Measurements from ENCODE around the gene CLPTM1L. TPM values are rescaled to one million over a fixed set of nuclear protein-coding genes. Genes with fewer than 3 reads are reported as not detected.
"Not testable (repeated sequence)": the region's sequence is repeated elsewhere in the genome, so short reads cannot be mapped to it uniquely, and the experiment has no call there.

Gene CLPTM1L
- polyA plus RNA-seq, 6 donors from 2014 or later: 24.5 to 65.2 (median 41.4) TPM

DNA sequence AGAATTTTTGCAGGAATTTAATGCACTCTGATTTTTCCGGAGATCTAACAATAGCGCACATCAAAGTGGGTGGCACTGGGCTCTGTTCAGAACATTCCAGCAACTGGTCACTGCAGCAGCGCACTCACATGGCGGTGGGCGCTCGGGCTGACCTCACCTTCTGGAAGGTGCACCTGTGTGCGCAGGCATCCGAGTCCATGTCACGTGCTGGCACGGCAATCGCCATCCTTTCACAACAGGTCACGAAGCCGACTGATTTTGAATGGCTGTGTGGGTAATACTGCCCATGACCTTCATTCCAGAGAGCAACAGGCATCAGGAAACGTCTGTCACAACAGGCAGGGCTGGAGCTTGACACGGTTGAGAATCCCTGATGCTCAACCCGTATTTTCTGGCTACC lies 18.7 kb upstream of the CLPTM1L start:
- H3K27ac Mint-ChIP-seq: no peak overlapping the region
- H3K9me3 Mint-ChIP-seq: no peaks in the 10 kb centered on the region

DNA sequence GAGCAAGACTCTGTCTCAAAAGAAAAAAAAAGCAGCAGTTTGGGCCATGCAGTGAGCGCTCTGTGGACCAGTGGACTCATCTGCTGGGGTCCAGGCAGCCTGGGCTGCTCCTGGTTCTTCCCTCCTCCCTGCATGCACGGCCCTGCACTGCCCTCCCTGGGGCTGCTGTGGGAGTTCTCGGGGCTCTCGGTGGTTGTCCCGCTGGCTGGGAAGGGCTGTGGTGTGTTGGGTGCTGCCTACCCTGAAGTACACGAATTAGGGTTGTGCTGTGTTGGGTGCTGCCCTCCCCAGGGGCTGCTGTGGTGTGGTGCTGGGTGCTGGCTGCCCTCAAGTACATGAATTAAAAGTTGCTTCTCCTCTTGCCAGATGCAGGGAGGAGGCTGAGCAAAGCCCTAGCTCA lies 18.3 kb upstream of the CLPTM1L start:
- H3K9me3 Mint-ChIP-seq: no peaks in the 10 kb centered on the region
- peaks cover 0 to 19% (median 18%) of the 10 kb centered on the region in 3 donors for H3K27me3 Mint-ChIP-seq
- no peak for ATAC-seq (ENCODE audit: low read depth in 2 of 2)
- H3K36me3 Mint-ChIP-seq: no peaks in the 10 kb centered on the region
- peak overlapping the region in 1 of 6 donors; percentile 60 for H3K27ac Mint-ChIP-seq
- no peak for DNase-seq
- H3K4me1 Mint-ChIP-seq: peaks cover 25 to 41% (median 32%) of the 10 kb centered on the region in 3 donors
- peak overlapping the region in 1 of 8 donors; percentile 5 for H3K4me3 Mint-ChIP-seq

More for the DNA sequence above, 18.7 kb upstream of the CLPTM1L start:
- peak overlapping the region in 1 of 8 donors; percentile 5 for H3K4me3 Mint-ChIP-seq
- H3K27me3 Mint-ChIP-seq: peaks cover 0 to 18% (median 16%) of the 10 kb centered on the region in 3 donors
- no peaks in the 10 kb centered on the region for H3K36me3 Mint-ChIP-seq
- H3K4me1 Mint-ChIP-seq: peaks cover 25 to 45% (median 32%) of the 10 kb centered on the region in 3 donors
- no peak for ATAC-seq (ENCODE audit: low read depth in 2 of 2)
- no peak for DNase-seq

DNA sequence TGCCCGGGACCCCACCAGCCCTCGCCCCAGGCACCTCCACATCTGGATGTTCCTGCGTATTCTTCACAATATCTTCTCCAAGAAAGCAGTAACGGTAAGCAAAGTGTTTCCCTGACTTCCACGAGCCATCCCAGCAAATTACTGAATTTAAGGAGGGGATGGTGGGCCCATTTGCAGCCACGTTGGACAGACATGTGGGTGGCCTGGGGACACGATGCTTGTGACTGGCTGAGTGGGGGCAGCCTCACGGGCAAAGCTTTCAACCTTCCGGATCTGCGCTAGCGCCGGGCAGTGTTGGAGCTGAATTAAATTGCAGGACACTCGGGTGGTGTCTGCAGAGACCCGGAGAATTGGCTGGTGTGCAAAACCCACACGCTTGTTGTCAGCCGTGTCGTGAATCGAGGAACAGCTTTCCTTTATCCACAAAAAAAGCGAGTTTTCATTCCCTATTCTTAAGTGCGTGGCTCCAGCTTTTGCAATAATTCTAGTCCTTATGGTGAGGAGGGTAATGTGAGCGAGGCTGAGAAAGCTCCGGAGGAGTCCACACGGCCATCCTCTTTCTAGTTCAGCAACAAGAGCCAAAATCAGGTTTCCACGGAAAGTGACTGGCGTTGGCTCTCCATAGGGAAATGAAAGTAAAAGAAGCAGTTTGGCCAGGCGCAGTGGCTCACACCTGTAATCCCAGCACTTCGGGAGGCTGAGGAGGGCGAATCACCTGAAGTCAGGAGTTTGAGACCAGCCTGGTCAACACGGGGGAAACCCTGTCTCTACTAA lies 17.5 kb upstream of the CLPTM1L start:
- ATAC-seq (ENCODE audit: low read depth in 2 of 2): no peak
- peaks cover 0 to 22% (median 18%) of the 10 kb centered on the region in 3 donors for H3K27me3 Mint-ChIP-seq
- H3K4me1 Mint-ChIP-seq: peaks cover 25 to 40% (median 31%) of the 10 kb centered on the region in 3 donors
- DNase-seq: no peak
- H3K36me3 Mint-ChIP-seq: no peaks in the 10 kb centered on the region
- H3K27ac Mint-ChIP-seq: no peak overlapping the region
- H3K4me3 Mint-ChIP-seq: no peak overlapping the region
- H3K9me3 Mint-ChIP-seq: no peaks in the 10 kb centered on the region

DNA sequence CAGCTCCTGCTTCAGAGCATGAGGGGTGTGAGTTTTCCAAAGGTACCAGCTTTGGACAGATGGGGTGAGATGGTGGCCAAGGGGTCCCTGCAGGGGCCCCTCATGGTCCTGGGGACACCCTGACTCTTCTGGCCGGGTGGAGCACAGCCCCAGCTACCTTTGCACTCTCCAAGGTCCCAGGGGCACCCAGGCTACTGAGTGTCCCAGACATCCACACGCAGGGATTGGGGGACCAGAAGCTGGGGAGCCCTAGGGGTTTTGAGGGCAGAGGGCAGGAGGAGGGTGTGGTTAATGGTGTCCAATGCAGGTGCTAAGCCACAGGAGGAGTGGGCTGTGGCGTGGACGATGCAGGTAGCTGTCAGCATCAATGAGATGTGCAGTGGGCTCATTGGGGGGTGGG lies 16.0 kb upstream of the CLPTM1L start:
- no peaks in the 10 kb centered on the region for H3K9me3 Mint-ChIP-seq
- peaks cover 0 to 26% (median 5%) of the 10 kb centered on the region in 3 donors for H3K27me3 Mint-ChIP-seq
- no peaks in the 10 kb centered on the region for H3K36me3 Mint-ChIP-seq
- ATAC-seq (ENCODE audit: low read depth in 2 of 2) (no peak), DNase-seq (no peak)
- H3K4me3 Mint-ChIP-seq: no peak overlapping the region
- H3K4me1 Mint-ChIP-seq: peaks cover 10 to 24% (median 16%) of the 10 kb centered on the region in 3 donors
- peak overlapping the region in 2 of 6 donors; percentile 6 to 76 for H3K27ac Mint-ChIP-seq

DNA sequence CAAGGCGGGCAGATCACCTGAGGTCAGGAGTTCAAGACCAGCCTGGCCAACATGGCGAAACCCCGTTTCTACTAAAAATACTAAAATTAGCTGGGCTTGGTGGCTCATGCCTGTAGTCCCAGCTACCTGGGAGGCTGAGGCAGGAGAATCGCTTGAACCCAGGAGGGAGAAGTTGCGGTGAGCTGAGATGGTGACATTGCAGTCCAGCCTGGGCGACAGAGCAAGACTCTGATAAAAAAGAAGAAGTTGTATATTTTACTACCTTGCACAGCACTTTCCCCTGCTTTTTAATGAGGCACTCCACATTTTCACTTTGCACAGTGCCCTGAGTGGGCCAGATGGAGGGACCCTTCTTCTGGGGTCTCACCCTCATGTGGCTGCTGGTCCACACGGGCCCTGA lies 15.5 kb upstream of the CLPTM1L start:
- Mint-ChIP-seq H3K27me3 (peaks cover 0 to 26% (median 5%) of the 10 kb centered on the region in 3 donors), H3K4me1 (peaks cover 5 to 20% (median 11%) of the 10 kb centered on the region in 3 donors)
- H3K27ac Mint-ChIP-seq, H3K4me3 Mint-ChIP-seq, DNase-seq, H3K36me3 Mint-ChIP-seq, H3K9me3 Mint-ChIP-seq: not testable (repeated sequence)
- ATAC-seq (ENCODE audit: low read depth in 2 of 2): peak; percentile 46 to 54

DNA sequence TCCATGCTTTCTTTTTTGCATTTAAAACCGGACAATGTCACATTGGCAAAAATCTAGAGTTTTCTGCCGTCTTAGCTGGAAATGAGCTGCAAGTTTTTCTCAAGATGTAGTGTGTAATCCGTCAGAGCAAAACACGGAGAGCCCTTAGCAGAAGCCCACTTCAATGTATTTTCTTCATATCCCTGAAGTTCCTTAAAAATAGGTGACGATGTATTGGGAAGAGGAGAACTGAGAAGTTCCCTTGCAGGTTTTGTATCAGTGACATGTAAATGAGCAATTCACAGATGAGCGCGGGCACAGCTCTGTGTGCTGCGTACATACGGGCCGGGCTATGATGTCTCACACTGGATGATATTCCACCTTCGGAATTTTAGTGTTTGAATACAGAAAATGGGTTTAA lies 14.8 kb upstream of the CLPTM1L start:
- Mint-ChIP-seq H3K9me3 (no peaks in the 10 kb centered on the region), H3K36me3 (no peaks in the 10 kb centered on the region), H3K27ac (no peak overlapping the region), H3K27me3 (peaks cover 0 to 26% (median 5%) of the 10 kb centered on the region in 3 donors), H3K4me1 (peaks cover 3 to 14% (median 8%) of the 10 kb centered on the region in 3 donors), H3K4me3 (no peak overlapping the region)
- ATAC-seq (ENCODE audit: low read depth in 2 of 2) (no peak), DNase-seq (no peak)

DNA sequence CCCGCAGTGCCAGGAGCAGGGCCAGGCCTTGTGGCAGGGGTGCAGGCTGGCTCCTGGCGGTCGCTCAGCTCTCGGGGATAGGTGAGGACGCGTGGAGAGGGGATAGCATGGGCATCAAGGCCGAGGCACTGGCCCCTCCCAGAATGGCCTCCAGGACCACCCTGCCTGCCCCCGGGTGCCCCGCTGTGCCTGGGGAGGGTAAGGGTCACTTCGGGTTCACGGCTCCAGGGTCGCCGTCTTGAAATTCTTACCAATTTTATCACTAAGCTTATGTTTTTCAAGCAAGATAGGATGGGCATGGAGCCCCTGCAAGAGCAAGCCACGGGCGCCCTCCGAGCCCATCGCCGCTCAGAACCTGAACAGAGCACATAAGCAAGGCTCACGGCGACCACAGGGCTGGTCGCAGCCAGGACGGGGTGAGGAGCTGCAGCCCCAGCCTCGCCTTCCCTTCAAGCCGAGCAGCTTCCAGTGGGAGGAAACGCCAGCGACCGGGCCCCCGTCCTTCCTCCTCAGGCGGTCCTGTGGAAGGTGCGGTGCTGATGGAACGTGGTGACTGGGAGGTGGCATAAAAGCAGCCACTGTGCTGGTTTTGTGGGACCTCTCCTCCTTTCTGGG lies 14.2 kb upstream of the CLPTM1L start:
- H3K27me3 Mint-ChIP-seq: peaks cover 0 to 24% (median 5%) of the 10 kb centered on the region in 3 donors
- peaks cover 0 to 10% (median 3%) of the 10 kb centered on the region in 3 donors for H3K4me1 Mint-ChIP-seq
- ATAC-seq (ENCODE audit: low read depth in 2 of 2) (no peak), DNase-seq (no peak)
- no peak overlapping the region for H3K27ac Mint-ChIP-seq
- no peak overlapping the region for H3K4me3 Mint-ChIP-seq
- H3K36me3 Mint-ChIP-seq: no peaks in the 10 kb centered on the region
- no peaks in the 10 kb centered on the region for H3K9me3 Mint-ChIP-seq

DNA sequence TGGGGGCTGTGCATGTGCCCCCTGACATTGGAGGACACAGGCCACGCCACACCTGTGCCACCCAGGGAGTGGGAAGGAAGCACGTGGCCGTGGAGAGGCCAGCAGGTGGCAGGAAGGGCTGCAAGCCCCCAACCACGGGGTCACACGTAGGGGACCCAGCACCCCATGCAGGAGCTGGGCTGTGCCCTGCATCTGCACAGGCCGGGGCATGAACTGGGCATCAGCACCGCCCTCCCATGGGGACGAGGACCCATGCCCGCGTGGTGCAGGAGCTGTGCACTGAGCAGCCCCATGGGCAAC lies 13.8 kb upstream of the CLPTM1L start:
- peaks cover 0 to 20% (median 5%) of the 10 kb centered on the region in 3 donors for H3K27me3 Mint-ChIP-seq

DNA sequence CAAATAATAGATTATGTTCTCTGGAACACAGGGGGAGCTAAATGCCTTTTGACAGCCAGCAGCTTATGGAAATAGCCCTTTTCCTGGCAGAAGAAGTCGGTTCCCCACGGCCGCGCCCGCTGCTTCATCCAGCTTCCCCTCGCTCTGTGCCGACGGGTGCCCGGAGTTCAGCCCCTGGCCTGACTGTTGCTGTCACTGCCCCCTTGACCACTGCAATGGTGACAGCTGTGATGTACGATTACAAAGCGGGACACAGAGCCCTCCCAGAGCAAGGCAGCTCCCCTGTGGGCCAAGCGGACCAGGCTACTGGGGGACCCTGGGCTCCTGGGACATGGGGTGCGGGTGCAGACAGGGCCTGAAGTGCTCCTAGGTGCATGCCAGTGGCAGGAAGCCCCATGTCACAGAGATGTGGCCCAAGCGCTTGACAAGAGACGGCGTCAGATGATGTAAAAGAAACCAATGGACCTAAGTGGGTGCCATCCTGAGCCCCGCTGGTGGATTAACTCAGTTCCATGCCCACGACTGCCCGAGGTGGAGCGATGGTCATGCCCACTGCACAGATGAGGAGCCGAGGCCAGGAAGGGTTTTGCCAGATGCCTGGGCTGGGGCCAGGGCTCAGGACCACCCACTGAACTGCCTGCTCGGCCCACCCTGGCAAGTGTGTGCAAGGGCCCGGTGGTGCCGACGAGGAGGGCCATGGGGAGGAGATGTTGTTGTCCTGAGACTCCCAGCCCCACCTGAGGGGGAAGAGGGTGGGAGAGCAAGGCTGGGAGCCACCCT lies 13.2 kb upstream of the CLPTM1L start:
- Mint-ChIP-seq H3K36me3 (no peaks in the 10 kb centered on the region), H3K27me3 (peaks cover 0 to 15% (median 5%) of the 10 kb centered on the region in 3 donors), H3K27ac (peak overlapping the region in 2 of 6 donors; percentile 56), H3K4me3 (no peak overlapping the region), H3K9me3 (no peaks in the 10 kb centered on the region), H3K4me1 (peaks cover 0 to 7% (median 0%) of the 10 kb centered on the region in 3 donors)
- DNase-seq (no peak), ATAC-seq (ENCODE audit: low read depth in 2 of 2) (no peak)

More for the DNA sequence above, 13.8 kb upstream of the CLPTM1L start:
- no peak for DNase-seq
- H3K36me3 Mint-ChIP-seq: no peaks in the 10 kb centered on the region
- no peak overlapping the region for H3K4me3 Mint-ChIP-seq
- ATAC-seq (ENCODE audit: low read depth in 2 of 2): no peak
- H3K9me3 Mint-ChIP-seq: no peaks in the 10 kb centered on the region
- H3K4me1 Mint-ChIP-seq: peaks cover 0 to 7% (median 0%) of the 10 kb centered on the region in 3 donors
- no peak overlapping the region for H3K27ac Mint-ChIP-seq

DNA sequence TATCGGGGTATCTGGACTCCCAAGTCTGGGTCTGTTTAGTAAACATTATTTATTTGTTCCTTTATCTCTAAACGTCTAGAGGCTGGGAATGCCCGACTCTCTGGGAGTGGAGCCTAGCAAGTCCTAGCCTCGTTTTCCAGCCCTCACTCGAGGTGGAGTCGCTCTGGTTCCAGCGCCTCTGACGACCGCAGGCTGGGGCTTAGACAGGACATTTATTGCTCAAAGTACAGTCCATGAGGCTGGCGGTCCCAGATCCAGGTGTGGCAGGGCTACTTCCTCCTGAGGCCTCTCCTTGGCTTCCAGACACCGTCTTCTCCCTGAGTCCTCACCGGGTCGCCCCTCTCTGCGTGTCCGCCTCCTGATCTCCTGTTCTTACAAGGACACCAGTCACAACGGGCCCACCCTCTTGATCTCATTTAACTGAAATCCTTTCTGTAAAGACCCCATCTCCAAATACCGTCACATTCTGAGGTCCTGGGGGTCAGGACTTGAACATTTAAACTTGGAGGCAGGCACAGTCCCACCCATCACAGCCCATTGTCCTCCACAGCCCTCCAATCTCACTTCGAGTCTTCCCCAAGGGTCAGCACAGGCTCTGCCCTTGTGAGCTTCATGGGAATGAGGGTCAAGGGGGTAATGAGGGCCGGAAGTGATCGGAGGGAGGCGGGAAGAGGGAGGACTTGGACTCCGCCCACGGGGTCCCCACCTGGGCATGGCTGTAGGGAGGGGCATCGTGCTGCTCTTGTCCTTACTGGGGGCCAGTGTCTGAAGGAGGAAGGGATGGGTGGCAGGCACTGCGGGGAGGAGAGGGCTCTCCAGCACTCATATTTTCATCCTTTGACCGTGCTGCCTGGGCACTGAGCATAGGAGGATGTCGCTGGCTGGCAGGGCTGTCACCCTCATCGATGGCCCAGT lies 12.2 kb upstream of the CLPTM1L start:
- H3K4me1 Mint-ChIP-seq: peaks cover 0 to 5% (median 0%) of the 10 kb centered on the region in 3 donors
- H3K27me3 Mint-ChIP-seq: peaks cover 0 to 11% (median 5%) of the 10 kb centered on the region in 3 donors
- ATAC-seq (ENCODE audit: low read depth in 2 of 2) (no peak), DNase-seq (no peak)
- H3K36me3 Mint-ChIP-seq: no peaks in the 10 kb centered on the region
- H3K9me3 Mint-ChIP-seq: no peaks in the 10 kb centered on the region
- no peak overlapping the region for H3K4me3 Mint-ChIP-seq
- no peak overlapping the region for H3K27ac Mint-ChIP-seq

DNA sequence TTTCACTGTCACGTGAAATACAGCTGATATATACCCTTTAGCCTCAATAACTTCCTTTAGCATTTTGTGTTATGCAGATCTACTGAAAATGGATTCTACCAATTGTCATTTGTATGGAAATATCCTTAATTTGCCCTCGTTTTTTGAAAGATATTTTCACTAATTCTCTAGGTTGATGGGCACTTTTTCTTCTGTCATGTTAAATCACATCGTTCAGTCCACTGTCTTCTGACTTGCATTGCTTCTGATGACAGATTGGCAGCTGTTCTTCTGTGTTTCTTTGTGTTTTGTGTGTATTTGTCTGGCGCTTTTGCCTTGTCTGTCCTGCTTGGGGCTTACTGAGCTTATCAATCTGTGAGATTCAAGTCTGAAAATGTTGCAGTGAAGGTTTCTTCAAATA lies 9.7 kb upstream of the CLPTM1L start:
- Mint-ChIP-seq H3K4me3 (no peak overlapping the region), H3K9me3 (no peaks in the 10 kb centered on the region), H3K36me3 (no peaks in the 10 kb centered on the region), H3K27ac (no peak overlapping the region), H3K4me1 (no peaks in the 10 kb centered on the region), H3K27me3 (peaks cover 0 to 11% (median 0%) of the 10 kb centered on the region in 3 donors)
- ATAC-seq (ENCODE audit: low read depth in 2 of 2) (no peak), DNase-seq (no peak)

DNA sequence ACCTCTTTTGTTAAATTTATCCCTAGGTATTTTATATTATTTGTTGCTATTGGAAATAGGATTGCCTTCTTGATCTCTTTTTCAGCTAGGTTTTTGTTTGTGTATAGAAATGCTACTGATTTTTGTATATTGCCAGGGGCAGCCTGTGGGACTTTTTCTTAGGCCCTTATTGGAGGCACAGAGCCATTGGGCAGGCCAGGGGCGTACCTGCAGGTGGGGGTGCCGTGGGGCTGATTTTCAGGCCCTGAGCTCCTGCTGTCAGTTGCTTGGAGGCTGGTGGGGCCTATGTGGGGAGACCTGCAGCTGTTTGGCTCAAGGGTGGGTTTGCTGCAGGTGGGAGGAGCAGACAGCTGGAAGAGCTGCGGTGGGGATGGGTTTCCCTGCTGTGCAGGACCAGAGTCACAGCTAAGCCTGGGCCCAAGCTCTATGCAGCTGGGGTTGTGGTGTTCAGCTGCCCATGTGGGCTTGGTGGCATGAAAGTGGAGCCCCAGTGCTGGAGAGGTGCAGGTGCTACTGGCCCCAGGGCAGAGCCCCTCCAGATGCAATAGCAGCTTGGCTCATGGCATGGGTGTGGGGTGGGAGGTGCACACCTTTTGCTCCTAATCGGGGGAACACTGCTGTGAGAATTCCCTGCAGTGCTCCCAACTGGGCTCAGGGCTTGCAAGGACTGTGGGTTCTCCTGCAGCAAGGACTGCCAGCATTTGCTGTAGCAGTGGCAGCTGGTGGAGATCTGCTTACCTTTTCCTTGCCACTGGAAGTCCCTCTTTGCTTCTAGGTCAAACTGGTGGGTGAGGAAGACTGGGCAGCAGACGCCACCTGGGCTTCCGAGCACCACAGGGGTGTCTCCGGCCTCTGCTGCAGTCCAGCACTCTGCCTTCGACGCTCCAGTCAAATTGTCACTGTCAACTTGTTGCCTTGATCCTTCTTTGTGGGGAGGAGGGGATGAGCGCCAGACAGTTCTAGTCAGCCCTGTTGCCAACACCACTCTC lies 7.6 kb upstream of the CLPTM1L start:
- Mint-ChIP-seq H3K36me3 (no peaks in the 10 kb centered on the region), H3K27me3 (peaks cover 0 to 5% (median 0%) of the 10 kb centered on the region in 3 donors), H3K4me3 (no peak overlapping the region), H3K4me1 (no peaks in the 10 kb centered on the region), H3K9me3 (no peaks in the 10 kb centered on the region), H3K27ac (no peak overlapping the region)
- no peak for DNase-seq
- ATAC-seq (ENCODE audit: low read depth in 2 of 2): no peak

Measured in naive B cell (primary cell).